HG02981 (cell line): ENCODE results near the gene ATF7IP.

Experiments used
- ATAC-seq: cut with Tn5 transposase; IDR thresholded peaks from one replicate; pipeline ENCODE4 v1.9.1; 2021; ENCODE audit warnings: mild to moderate bottlenecking, moderate library complexity; ENCODE audit not compliant: unreplicated experiment

The ATF7IP gene

GRCh38 chr12:14410177-14410576, 44.7 kb downstream of the ATF7IP start:
- no peak for ATAC-seq

GRCh38 chr12:14410841-14411569, 45.5 kb downstream of the ATF7IP start:
- ATAC-seq, result no peak

- ATAC-seq, result no peak
Measured at GRCh38 chr12:14416658-14417057, 51.2 kb downstream of the ATF7IP start.

GRCh38 chr12:14417715-14418114, 52.2 kb downstream of the ATF7IP start:
- no peak for ATAC-seq

GRCh38 chr12:14418451-14418890, 53.0 kb downstream of the ATF7IP start:
- no peak for ATAC-seq

- no peak for ATAC-seq
Measured at GRCh38 chr12:14422516-14423230, 57.2 kb downstream of the ATF7IP start.

- ATAC-seq, result no peak
Measured at GRCh38 chr12:14424545-14424944, 59.1 kb downstream of the ATF7IP start.

- ATAC-seq, result no peak
Measured at GRCh38 chr12:14426792-14427191, 61.3 kb downstream of the ATF7IP start.

- ATAC-seq, result no peak
Measured at GRCh38 chr12:14427929-14428328, 62.4 kb downstream of the ATF7IP start.

GRCh38 chr12:14430394-14430986, 65.0 kb downstream of the ATF7IP start:
- no peak for ATAC-seq

GRCh38 chr12:14431975-14432374, 66.5 kb downstream of the ATF7IP start:
- no peak for ATAC-seq

- ATAC-seq, result no peak
Measured at GRCh38 chr12:14435627-14436026, 70.1 kb downstream of the ATF7IP start.

- no peak for ATAC-seq
Measured at GRCh38 chr12:14442221-14442881, 76.9 kb downstream of the ATF7IP start.

GRCh38 chr12:14443531-14443930, 78.0 kb downstream of the ATF7IP start:
- no peak for ATAC-seq

GRCh38 chr12:14450479-14450878, 85.0 kb downstream of the ATF7IP start:
- no peak for ATAC-seq

- ATAC-seq, result no peak
Measured at GRCh38 chr12:14452336-14452735, 86.9 kb downstream of the ATF7IP start.

GRCh38 chr12:14452865-14453264, 87.4 kb downstream of the ATF7IP start:
- no peak for ATAC-seq

- ATAC-seq, result peak; percentile 68
Measured at GRCh38 chr12:14454098-14454907, 88.8 kb downstream of the ATF7IP start.

- no peak for ATAC-seq
Measured at GRCh38 chr12:14460212-14460841, 94.8 kb downstream of the ATF7IP start.

GRCh38 chr12:14471497-14471896, 106.0 kb downstream of the ATF7IP start:
- ATAC-seq, result no peak
